HG03439 (cell line): ENCODE results near the gene ADAMTS13.
"Not testable (repeated sequence)": the region's sequence is repeated elsewhere in the genome, so short reads cannot be mapped to it uniquely, and the experiment has no call there.

ENCODE experiments used
- ATAC-seq: cut with Tn5 transposase; IDR thresholded peaks from one replicate; pipeline ENCODE4 v1.9.1; 2021; ENCODE audit warnings: mild to moderate bottlenecking, moderate library complexity; ENCODE audit not compliant: unreplicated experiment

ADAMTS13 gene

DNA sequence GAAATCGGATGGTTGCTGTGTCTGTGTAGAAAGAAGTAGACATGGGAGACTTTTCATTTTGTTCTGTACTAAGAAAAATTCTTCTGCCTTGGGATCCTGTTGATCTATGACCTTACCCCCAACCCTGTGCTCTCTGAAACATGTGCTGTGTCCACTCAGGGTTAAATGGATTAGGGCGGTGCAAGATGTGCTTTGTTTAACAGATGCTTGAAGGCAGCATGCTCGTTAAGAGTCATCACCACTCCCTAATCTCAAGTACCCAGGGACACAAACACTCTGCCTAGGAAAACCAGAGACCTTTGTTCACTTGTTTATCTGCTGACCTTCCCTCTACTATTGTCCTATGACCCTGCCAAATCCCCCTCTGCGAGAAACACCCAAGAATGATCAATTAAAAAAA, 30.7 kb upstream of the ADAMTS13 start:
- ATAC-seq: not testable (repeated sequence)

DNA sequence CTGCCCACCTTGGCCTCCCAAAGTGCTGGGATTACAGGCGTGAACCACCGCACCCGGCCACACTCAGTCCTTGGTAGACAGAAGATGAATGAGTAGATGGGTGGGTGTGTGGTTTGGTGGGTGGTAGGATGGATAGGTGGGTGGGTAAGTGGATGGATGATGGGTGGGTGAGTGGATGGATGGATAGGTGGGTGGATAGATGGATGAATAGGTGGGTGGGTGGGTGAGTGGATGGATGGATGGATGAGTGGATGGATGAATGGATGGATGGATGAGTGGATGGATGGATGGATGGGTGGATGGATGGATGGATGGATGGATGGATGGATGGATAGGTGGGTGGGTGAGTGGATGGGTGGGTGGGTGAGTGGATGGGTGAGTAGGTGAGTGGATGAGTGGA, 29.9 kb upstream of the ADAMTS13 start:
- not testable (repeated sequence) for ATAC-seq

DNA sequence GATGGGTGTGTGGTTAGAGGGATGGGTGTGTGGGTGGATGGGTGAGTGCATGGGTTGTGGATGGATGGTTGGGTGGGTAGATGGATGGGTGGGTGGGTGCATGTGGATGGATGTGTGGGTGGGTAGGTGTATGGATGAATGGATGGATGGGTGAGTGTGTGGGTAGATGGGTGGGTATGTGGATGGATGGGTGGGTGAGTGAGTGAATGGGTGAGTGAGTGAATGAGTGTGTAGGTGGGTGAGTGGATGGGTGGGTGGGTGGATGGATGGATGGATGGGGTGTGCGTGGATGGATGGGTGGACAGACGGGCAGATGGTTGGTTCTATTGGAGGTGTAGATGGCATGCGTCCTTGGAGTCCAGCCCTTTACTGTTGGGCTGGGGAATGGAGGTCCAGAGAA, 28.8 kb upstream of the ADAMTS13 start:
- ATAC-seq: no peak

DNA sequence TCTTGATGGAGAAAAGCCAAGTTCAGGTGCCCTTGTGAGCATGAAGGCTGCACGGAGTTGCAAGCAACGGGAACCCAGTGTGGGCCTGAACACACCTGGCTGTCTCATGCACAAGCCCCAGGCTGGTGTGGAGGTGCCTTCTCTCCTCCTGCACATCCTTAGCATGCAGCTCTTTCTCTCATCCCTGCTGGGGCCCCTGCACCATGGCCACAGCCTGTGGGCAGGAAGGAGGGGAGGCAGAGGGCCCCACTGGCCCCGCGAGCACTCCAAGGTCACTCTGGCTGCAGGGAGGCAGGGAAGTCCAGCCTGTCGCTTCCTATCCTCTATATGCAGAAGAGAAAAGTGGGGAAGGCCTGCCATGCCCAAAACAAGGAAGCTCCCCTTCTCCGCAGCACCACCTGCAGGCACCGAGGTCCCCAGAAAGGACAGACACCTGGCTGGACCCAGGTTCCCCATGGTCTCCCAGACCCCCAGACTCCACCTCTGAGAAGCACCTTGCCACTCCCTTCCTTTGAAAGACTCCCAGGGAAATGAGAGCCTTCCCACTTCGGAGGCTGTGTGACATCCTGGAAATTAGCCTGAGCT, 27.4 kb upstream of the ADAMTS13 start:
- ATAC-seq: no peak

DNA sequence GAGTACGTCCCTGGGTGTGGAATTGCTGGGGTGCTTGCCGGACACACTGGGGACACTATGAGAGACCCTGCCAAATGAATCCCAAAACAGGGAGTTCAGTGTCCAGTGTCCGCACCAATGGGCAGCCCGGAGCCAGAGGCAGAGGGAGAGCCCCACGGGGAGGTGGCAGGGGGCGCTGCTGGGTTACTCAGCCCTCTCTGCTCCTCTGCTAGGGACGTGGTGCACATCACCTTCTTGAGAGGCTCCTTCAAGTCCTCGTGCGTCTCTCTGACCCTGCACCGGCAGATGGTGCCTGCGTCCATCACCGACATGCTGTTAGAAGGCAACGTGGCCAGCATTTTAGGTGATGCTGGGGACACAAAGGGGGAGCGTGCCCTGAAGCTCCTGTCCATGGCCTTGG, 25.2 kb upstream of the ADAMTS13 start:
- no peak for ATAC-seq

DNA sequence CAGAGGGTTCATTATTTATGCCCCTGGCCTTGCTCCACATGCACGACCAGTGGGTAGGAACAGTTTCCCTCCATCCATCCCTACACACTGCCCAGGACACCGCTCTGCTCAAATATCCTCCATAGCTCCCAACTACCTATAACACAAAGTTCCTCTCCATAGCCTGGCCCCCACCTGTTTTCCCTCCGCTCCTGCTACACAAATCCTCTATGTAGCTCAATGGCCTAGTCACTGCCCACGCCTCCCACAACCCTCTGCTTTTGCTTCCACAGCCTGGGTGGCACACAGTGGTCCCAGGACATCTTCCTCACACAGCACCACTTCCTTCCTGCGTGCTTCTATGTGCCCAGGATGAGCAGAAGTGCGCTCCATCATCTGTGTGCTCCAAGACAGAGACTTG, 24.8 kb upstream of the ADAMTS13 start:
- ATAC-seq: no peak

DNA sequence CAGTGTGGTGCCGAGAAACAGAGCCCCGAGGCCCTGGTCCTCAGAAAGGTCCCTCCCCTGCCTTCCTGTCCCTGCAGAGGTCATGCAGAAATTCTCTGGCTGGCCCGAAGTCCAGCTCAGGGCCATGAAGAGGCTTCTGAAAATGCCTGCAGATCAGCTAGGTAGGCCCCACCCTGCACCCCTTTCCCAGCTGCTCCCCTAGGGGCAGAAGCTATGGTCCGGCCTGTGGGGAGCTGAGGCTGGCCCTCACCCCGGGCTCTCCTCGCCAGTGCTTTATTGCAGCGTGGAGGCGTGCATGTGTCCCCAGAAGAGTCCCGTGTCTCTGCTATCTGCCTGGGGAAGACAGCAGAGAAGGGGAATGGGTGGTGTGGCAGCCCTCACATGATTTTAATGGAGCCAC, 24.3 kb upstream of the ADAMTS13 start:
- no peak for ATAC-seq

DNA sequence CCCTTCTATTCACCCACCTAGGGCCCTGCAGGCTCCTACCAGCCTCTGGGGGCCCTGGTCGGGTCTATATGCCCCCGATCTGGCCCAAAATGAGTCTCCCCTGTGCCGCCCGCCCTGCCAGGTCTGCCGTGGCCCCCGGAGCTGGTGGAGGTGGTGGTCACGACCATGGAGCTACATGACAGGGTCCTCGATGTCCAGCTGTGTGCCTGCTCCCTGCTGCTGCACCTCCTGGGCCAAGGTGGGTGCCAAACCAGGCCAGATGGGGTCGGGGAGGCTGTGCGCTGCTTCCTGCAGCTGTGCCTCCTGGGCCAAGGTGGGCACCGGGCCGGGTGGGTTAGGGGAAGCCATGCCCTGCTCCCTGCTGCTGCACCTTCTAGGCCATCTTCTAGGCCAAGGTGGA, 21.9 kb upstream of the ADAMTS13 start:
- no peak for ATAC-seq

DNA sequence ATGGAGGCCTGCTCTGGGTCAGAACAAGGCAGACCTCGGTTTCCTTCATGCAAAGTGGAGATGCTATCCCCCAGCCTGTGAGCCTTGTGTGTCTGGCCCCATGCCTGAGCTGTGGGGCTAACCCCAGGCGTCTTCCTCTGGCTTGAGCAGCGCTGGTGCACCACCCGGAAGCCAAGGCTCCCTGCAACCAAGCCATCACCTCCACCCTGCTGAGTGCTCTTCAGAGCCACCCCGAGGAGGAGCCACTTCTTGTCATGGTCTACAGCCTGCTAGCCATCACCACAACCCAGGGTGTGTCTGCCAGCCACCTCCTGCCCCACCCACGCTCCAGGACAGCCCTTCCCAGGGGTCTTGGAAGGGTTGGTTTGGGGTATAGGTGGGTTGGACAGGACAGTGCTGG, 20.6 kb upstream of the ADAMTS13 start:
- no peak for ATAC-seq

DNA sequence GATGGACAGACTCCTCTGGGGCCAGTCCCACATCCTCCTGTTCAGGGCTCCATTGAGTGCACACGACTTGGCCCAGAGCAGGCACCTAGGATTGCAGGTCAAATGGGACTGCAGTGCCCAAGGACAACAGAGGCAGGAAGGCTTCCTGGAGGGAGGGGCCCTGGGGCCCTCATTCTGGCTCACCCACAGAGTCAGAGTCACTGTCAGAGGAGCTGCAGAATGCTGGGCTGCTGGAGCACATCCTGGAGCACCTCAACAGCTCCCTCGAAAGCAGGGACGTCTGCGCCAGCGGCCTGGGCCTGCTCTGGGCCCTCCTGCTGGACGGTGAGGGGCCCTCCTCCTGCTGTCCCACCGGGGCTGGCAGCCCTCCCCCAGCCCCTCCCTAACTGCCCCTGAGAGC, 19.5 kb upstream of the ADAMTS13 start:
- ATAC-seq: no peak

DNA sequence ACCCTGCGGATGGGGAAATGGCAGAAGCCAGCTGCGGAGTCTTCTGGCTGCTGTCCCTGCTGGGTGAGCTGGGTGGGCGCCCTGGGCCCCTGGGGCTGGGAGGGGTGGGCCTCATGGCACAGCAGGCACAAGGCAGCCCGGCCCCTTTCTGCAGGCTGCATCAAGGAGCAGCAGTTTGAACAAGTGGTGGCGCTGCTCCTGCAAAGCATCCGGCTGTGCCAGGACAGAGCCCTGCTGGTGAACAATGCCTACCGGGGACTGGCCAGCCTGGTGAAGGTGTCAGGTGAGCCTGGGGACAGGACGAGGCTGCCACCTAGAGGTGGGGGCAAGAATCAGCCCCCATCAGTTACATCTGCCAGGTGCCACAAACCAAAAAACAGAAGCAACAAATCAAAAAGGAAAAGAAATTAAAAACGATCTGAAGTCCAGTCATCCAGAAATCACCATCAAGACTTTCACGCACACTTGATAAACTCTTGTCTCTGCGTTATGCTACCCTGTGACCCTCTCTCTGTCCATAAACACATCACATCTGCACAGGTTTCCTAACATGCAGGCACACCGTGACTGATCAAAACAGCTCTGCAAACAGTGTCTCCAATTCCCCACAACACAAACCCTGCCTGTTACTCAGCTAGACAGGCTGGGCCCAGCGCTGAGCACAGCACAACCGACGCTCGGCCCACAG, 18.3 kb upstream of the ADAMTS13 start:
- ATAC-seq: no peak

DNA sequence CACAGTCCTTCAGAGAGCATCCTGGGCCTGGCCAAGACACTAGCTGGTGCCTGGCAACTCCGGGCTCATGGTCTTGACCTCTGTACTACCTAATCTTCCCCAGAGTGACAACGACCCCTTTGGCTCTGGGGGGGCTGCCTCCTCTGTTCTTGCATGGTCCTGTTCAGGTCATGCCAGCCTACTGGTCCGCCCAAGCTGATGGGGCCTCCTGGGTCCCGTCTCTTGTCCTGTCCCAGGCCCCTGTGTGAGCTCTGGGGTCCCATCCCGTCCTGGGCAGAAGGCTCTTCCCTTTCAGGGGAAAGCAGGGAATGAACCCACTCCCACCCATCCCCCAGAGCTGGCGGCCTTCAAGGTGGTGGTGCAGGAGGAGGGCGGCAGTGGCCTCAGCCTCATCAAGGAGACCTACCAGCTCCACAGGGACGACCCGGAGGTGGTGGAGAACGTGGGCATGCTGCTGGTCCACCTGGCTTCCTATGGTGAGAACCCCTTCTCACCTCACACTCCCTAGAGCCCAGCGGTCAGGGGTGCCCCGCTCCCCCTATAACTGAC, 17.6 kb upstream of the ADAMTS13 start:
- no peak for ATAC-seq

DNA sequence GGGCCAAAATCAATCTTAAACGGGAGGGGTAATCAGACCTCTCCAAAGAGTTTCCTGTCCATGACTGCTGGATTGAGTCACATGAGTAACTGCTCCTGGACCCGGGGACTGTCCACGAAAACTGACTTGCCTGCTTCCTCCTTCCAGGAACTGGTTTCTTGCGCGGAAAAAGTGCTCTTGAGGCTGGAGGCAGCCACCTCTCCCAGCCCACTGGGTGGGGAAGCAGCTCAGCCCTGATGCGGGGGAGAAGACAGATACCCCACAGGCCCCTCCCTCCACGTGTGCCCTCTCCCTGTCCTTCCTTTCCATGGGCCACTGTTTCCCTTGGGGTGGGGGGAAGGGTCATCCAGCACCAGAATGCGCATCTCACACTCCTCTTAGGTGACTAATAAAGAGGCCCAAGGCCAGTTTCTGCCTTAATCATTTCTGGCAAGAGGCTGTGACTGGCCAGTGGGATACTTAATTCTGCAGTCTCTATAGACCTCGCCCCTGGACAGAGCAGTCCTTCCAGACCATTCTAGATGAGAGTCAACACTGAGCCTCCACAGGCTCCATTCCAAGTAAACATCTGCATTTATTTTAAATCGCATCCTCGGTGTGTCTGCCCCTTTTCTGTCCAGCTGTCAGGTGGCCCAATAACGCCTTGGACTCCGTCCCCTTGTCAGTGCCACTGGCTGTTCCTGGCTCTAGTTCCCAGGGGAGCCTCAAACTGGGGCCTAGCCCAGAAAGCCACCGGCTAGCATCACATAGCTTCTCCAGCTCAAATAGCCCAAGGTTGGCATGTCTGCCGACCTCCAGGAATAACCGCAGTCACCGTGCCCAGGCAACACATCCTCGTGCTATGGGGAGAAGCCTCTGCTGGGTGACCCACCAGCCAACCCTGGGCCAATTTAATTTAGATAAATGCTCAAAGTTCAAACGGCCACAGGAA, 16.4 kb upstream of the ADAMTS13 start:
- ATAC-seq: no peak

DNA sequence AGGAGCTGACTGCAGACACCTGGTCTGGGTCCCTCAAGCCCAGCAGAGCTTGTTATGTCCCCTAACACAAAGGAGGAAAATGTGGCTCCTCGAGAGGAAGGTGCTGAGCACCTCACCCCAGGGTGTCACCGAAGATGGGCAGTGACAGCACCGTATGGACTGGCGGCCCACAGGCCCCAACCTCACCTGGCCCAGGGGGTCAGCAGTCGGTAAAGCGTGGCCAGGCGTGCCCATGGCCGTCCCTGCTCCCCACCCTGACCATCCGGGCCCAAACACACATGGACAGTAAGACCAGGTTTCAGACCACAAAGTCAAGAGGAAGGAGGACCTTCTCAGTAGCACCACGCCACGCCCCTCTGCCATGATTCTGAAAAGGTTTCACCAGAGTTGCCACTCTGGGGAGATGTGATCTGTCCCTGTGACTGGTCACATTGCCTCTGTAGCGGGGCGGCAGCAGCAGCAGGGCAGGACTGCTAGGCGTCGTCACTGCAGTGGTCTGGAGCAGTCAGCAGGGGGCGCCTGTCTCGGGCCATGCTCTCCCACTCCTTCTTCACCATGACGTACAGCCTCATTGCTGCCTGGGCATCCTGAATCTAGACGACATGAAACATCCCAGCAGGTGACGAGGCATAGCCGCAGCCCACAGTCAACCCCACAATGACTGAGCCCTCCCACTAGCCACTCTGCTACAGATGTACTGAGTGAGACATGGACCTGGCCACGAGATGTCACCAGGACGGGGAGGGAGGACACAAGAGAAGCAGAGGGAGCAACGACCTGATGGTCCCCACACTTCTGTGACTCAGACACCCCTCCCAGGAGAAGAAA, 15.5 kb upstream of the ADAMTS13 start:
- peak; percentile 75 for ATAC-seq

DNA sequence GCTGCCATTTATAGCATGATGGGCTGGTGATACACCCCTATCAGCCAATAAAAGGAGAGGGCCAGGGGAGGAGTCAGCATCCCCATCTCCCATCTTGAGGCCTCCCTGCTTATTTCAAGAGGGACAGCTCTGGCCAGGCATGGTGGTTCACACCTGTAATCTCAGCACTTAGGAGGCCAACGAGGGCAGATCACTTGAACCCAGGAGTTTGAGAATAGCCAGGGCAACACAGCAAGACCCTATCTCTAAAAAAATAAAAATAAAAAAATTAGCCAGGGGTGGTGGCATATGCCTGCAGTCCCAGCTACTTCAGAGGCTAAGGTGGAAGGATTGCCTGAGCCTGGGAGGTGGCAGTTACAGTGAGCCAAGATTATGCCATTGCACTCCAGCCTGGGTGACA, 14.1 kb upstream of the ADAMTS13 start:
- ATAC-seq: no peak

DNA sequence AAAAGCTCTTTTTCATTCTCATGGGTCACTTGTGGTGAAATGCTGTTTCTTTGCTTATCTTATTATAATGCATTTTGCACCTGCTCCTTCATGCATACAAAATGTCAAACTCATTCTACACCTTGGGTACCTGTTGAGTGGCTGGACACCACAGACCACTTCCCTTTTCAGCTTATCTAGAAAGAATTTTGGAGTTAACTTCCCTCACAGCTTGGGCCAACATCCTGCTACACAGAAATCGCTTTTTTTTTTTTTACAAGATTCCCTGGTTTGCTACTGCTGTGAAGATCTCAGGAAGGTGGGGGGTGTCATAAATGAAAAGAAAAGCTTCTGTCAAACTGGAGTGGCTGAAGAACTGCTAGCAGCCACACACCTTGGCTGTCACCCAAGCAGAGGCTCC, 7.0 kb upstream of the ADAMTS13 start:
- ATAC-seq: no peak

DNA sequence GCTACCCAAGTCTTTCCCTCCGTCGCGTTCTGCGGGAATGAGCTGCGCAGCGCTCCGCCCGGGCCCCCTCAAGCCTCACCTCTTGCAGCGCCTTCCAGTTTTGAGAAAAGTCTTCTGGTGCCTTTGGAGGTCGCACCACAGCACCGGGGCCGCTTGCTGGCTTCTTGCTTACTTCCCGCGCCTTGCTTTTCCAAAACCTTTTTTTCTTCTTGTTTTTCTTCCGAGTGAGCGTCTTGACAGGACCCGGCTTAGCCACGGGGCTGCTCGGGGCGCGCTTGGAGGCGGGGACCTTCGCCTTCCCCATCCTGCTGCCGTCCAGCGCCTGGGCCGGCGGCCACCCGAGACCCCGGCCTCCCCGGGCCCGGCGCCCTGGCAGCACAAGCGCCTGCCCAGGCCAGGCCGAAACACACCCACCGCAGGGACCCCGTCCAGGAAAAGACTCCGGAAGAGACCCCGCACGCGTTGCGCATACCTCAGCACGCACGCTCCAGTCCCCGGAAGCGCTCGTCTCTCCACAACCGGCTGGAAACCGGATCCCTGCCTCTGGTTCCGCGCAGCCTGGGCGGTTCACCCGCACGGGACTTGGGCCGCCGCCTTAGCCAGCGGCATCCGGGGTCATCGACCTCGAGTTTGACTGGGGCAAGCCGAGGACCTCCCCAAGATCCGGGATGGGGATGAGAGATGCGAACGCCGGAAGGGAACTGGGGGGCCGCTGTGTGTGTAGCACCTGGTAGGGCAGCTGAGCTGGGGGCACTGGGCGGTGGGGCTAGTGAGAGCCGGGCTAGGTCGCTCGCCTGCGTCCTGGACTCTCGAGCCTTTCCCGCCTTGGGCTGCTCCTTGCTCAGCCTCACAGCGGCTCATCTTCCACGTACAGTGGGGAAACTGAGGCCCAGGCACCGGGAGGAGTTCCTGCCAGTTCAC, 4.4 kb upstream of the ADAMTS13 start, which contains the start of gene REXO4:
REXO4 (minus strand) TSS at position 470 of the 921 bp plus-strand sequence; CDS start at position 304, 166 bp downstream.
- peak; percentile 65 for ATAC-seq

DNA sequence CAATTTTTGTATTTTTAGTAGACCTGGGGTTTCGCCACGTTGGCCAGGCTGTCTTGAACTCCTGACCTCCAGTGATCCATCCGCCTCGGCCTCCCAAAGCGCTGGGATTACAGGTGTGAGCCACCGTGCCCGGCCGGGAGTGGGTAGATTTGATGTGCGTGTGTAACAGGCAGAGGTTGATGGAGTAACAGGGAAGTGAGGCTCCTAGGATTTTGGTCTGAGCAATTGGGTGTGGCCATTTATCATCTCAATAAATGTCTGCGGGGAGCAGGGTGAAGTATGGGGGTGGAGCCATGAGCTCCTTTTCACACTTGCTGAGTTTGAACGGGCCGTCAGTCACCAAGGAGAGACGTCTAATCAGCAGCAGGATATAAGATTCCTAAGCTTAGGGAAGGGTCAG, 3.2 kb upstream of the ADAMTS13 start:
- no peak for ATAC-seq

DNA sequence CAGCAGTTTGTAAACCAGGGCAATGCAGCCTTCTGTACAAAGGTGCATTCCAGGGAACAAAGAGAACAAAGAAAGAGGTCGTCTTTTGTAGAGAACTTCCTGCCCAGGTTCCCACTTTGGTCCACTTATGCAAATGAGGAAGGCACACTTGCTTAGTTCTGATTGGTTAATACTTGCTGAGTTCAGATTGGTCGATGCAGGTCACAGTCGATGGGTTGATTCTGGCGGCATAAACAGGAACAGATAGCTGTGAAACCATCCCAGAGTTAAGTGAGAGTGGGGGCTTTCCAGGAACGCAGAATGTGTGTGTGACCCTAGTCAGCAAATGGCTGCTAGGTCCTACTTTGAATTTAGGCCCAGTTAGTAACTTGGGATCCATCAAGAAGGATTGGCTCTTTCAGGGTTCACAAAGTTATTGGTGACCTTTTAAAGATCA, 1.8 kb upstream of the ADAMTS13 start:
- ATAC-seq: no peak
